GM15510 (cell line): ENCODE data around the gene DPP10.

Experiments
- POLR2A ChIP-seq: IDR thresholded peaks from 3 replicates; pipeline ENCODE4 v1.6.1; 2011; ENCODE audit warnings: borderline replicate concordance; ENCODE audit not compliant: insufficient read length; ENCODE audit errors: extremely low read depth

The DPP10 gene

DNA sequence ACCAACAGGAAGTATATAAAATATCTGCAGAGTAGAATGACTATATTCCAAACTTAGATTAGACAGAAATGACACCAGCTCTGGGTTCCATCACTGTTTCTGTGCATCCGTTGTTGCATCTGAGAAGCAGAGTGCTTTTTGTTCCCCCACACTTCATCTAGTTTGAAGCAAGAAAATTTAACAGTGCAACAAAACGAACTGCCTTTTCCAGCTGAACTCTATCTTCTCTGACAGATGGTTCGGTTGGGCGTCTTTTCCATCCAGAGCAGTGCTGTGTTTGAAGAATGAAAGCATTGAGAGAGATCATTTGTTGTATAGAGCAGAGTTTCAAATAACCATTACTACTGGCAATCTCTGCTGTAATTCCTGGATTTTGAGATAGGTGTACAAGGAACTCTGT, 757.5 kb downstream of the DPP10 start:
- no peak for TF ChIP-seq POLR2A

DNA sequence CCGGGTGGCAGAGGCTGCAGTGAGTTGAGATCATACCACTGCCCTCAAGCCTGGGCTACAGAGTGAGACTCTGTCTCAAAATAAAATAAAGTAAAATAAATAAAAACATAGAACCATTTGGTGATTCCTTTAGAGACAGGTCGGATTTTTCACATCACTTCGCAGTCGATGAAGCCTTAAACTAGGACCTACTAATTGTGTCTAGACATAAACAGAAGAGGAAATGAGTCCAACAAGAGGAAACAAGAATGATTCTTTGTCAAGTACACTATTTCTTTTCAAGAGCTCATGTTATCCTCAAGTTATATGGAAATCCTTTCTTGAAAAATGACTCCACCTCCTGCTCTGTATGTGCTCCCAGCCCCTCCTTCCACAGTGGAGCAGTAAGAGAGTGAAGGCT, 758.9 kb downstream of the DPP10 start:
- TF ChIP-seq POLR2A: no peak

DNA sequence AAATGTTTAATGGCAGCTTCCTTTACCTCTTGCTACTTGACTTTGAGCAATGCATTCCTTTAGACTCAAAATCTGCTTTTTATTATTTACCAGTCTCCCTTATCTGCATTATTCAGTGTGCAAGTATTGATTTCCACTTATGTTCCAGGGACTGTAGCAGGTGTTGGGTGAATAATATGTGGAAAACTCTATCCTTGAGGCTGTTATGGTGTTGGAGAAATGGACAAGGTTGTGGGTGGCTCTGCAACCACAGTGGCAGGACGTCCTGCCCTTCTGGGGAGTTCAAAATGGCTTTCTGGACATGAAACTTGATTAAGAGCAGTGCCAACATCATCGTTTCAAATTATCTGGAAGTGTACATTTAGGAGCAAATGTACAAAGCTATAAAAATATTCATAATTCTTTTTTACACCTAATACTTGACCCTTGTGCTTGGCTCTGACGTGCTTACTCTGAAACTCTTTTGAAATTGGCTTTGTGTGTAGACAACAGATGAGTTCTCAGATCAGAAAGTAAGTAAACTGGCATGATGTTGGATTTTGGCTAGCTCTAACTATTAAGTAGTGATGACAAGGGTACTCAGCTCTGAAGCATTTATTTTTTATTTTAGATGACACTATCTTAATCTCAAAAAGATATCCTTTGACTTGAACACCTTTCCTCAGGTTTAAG, 766.2 kb downstream of the DPP10 start:
- no peak for TF ChIP-seq POLR2A

DNA sequence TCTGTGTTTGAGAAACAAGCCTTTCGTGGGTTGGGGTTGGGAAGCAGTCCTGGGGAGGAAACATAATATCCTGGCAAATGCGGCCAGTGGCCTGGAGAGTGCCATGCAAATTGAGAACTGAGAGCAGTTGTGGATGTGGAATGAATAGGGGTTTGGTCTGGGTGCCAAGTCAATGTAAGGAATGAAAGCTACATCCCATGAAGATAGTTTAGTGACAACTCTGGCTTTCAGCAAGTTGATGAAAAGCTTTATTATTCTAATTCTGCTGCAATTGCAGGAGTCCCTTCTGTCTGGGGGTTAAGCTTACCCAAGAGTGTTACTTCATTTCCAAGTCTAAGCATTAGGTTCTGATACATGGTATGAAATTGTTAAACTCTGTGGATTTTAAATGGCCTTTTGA, 771.6 kb downstream of the DPP10 start:
- TF ChIP-seq POLR2A: no peak

DNA sequence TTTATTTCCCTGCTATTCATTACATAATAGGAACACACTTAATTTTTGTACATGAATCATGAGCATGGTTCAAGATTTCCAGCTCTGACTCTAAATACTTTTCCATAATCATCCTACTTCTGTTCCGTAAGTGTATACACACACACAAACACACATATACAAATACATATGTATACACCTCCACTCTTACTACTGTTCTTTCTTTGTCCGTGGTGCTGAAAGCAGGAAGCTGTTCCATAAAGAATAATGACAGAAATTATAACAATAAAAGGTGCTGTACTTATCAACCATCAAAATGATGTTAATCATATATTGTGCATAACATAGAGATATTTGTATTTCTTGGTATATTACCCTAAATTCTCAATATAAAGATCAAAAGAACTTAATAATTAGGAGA, 776.9 kb downstream of the DPP10 start:
- no peak for TF ChIP-seq POLR2A

DNA sequence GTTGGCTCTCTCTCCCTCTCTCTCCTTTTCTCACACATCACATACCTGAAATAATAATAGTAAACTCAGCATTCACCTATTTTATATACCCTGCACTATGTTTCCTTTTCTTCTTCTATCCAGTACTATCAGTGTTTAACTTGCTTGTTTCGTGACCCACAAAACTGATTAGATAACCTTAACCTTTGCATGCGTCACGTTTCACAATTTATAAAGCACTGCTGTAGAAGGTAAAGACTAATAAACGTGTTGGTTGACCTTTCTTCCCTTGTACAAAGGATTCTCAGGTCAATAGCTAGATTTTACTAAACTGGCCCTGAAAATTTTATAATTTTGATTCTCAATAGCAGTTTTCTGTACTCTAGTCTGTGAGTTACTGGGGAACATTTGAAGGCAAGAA, 791.7 kb downstream of the DPP10 start:
- no peak for TF ChIP-seq POLR2A

DNA sequence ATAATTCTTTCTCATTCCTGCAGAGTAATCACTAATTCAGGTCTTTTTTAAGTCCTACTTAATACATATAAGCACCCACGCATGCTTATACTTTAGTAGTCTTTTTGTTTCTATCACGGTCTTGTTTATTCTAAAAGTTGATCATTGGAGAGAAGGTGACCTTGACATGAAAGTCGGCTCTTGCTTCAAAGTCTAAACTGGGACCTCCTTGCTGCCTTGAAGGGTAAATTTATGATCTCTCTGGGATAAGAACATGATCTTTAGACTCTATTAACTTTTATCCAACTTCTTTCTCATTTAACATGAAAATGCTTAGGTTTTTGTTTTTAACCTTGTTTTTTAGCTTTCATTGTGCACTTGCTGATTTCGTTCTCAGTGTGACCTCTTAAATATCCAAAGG, 792.3 kb downstream of the DPP10 start:
- no peak for TF ChIP-seq POLR2A

DNA sequence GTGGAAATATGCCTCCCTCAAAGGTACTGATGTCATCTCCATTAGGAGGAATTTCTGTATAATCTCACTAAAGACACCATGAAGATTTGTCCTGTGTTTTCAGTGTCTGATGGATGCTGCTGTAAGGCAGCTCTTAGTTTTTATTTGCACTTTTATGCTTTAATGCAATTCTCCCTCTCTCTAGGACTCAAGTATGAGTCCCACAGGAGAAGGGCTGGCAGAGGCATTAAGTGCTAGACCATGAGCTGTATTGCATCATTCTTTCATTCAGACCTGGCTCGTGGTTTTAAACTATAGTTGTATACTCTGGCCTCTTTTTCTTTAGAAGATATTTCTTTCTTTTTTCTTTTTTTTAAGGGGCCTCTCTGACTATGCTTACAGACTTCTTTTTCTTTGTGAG, 805.6 kb downstream of the DPP10 start:
- no peak for TF ChIP-seq POLR2A

DNA sequence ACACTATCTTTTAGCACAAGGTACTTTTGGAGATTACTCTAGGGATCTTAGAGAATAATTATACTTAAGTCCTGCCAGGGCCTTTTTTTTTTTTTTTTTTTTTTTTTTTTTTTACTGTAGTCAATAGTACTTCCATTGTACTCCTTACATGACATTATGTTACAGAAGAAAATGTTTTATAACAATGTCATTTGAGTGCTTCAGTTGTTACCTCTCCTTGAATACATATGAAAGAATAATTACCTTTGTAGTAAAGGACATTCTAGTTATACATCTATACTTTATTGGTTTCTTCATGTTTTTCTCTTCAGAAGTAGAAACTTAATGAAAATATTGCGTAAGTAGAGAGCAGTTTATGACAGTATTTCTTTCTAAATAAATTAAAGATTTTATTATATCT, 834.9 kb downstream of the DPP10 start:
- TF ChIP-seq POLR2A: no peak

DNA sequence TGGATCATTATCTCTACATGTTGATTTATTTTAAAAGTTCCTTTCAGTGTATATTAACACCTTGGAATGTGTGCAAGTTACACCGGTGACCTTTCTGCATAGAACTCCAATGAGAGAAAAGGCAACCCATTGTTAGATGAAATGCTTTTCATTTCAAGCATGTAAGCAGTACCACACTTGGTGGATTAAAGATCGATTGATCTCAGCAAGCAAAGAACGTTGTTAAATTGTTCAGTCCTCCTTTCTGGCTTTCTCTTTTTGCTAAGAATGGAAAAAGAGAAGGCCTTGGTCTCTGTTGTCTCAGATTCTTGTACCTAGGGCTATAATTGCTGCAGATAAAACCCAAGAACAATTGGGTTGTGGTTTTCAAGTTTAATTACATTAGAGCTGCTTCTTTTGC, 843.0 kb downstream of the DPP10 start:
- no peak for TF ChIP-seq POLR2A

DNA sequence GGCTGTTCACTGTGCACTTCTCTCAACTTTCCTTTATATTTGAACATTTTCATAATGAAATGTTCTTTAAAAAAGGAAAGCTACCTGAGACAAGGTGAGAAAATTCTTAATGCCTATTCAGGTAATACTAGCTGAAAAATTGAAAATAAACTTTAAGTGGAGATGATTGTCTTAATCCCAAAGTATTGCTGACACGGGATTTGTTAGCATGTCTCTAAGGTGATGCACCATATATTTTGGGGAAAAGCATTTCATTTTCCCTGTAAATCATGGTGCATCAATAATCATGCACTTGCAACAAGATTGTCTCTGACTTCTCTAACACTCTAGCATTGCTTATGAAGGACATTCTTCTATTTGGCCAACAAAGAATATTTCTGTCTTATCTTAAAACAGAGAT, 848.0 kb downstream of the DPP10 start:
- no peak for TF ChIP-seq POLR2A

DNA sequence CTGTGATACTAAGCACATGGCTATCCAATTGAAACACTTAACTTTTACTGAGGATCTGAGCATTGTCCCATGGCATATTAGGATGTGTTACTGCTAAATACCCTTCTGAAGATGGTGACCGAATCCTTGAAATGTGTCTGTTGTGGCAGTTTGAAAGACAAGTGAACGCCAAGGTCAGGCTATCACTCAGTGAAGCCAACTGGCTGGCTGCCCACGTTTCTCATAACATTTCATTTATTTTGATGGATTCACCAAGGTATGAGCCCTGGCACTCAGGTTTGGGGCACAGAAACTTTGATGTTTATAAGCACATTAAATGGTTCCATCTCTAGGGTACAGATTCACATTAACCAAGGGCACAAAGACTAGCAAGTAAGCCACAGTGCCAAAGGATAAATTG, 850.3 kb downstream of the DPP10 start:
- TF ChIP-seq POLR2A: no peak

DNA sequence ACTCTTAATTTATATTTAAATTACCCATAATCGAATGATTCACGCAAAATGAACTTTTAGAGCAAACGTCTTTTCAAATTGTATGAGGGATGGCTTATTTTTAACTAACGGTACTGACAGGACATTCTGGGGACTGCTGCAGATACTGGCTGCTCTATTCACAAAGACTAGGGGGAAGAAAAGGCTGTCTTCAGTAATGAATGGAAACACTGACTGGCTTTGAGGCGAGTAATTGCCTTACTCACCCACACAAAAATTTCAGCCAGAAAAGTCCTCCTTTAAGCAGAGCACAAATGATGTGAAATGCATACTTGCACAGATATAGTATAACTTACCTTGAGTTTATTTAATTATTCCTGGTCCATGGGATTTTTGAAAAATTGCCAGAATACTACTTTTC, 852.6 kb downstream of the DPP10 start:
- TF ChIP-seq POLR2A: no peak

DNA sequence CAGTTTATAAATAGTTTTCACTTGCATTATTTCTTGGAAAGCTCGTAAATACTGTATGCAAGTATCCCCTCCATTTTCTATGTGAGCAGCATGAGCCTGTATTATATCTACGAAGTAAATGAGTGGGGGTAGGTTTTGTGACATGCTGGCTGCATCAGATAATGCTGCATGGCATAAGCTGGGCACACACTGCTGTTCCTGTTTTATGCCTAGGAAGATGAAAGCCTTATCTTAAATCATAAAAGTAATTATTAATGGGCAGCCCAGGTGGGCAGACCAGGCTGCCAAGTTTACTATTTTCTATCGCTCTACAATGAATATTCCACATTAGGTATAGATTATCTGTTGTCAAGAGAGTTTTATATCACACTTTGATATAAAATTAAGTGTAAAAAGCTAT, 854.6 kb downstream of the DPP10 start:
- TF ChIP-seq POLR2A: no peak

DNA sequence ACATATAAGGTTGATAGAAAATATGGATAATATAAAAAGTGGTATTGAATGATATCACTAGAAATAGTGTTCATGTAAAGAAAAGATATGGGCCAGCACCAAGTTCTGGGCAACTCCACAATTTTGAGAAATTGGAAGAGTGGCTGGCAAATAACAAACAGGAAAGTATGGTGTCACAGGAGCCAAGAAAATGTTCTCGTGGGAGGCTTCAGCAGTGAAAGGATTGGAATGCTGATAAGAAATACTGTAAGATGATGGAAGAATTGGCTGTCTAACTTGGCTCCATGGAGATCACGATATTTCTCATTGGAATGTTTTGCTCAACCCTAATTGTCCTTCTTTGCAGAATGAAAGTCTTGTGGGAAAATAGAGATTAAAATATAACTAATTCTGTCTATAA, 856.8 kb downstream of the DPP10 start:
- TF ChIP-seq POLR2A: no peak

DNA sequence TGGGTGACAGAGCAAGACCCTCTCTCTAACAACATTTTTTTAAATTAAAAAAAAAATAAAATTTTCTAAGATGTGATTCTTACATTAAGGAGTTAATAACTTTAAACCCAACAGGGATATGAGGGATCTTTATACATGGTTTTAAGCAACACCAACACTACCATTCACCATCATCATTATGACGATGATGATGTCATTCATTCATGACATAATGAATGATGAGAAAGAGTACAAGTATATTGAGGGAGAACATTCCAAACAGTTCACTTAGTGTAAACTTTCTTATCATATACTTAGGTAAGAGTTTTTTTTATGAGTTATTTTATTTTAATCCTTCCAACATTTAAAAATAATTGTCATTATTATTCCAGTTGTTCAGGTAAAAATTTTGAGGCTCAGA, 863.3 kb downstream of the DPP10 start:
- no peak for TF ChIP-seq POLR2A

DNA sequence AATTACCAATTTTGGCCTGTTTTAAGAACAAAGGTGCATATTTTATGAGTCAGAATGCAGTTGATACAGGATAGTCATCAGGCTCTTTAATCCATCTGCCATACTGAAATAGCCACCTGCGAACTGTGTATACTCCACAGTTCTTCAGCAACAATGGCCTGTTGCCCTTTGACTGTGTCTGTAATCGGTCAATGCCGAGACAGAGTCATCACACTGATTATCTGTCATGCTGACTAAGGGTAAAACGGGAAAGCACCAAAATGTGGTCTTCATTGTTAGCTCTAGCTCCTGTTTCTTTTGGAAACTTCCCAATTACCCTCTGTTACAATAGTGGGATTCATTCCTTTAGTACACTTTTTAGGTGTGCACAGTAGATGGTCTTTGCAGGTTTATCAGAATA, 871.7 kb downstream of the DPP10 start:
- TF ChIP-seq POLR2A: no peak
